ENCODE results near the gene PRKCB.
A peak's percentile ranks its signal among the peaks of the same experiment; 100 is the strongest.

Gene PRKCB

GRCh38 chr16:23837553-23838308, 1.9 kb downstream of the PRKCB start:
- TF ChIP-seq TAF1 (IDR thresholded peaks at IDR 0.05; ENCODE audit: borderline replicate concordance, low read depth, low read length) (no peak), POLR2A (IDR thresholded peaks at IDR 0.05; ENCODE audit: low read depth, low read length) (no peak), POLR2AphosphoS5 (IDR thresholded peaks at IDR 0.05; ENCODE audit: low read depth, low read length) (no peak)
- FAIRE-seq (peak; percentile 82), DNase-seq (ENCODE audit: insufficient read length) (no peak)

DNA sequence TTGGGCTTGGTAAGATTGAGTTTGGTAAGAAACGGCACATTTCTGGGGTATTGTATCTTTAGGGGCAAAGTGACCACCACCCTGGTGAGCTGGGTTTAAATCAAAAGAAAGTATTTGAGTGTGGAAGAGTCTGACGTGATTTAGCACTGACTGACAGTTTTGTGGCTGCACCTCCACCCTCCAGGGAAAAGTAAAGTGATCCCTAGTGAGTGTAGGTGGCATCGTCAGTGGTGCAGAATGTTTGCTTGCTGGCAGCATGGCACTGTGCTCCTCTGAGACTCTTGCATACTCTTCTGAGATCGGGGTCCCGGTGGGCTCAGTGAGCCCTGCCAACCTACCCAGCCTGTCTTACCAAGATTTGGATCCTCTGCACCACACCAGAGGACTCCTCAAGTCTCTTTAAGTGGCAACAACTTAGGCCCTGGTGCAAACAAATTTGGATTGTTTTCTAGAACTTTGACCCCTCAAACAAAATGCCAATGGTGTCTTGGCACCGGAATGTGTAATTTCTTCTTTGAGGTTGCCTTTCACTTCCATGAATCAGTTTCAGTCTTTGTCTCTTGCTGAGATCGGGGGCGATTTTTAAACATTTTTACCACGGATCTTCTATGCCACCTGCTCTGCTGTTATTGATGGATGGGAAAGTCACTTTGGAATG, 2.8 kb downstream of the PRKCB start:
- peak; percentile 57 for FAIRE-seq

DNA sequence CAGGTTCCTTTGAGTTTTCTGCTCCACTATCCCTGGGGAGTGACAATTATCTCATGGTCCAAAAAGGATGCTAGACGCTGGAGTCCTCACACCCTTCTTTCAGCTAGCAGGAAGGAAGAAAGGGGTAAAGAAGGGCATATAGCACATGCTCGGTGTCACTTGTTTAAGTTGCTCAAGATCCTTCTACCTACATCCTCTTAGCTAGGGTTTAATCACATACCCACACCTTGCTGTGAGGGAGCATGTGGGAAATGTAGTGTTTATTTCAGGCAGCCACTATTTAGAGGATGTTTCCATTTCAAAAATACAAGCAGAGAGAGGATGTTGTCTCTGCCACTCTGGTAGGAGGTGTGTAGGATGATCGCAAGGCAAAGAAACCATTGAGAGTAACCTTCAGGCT, 4.5 kb downstream of the PRKCB start:
- FAIRE-seq, result peak; percentile 95
- no peak for DNase-seq (ENCODE audit: insufficient read length)
- TF ChIP-seq POLR2AphosphoS5 (IDR thresholded peaks at IDR 0.05; ENCODE audit: low read depth, low read length) (no peak), POLR2A (IDR thresholded peaks at IDR 0.05; ENCODE audit: low read depth, low read length) (no peak), TAF1 (IDR thresholded peaks at IDR 0.05; ENCODE audit: borderline replicate concordance, low read depth, low read length) (no peak)

More for the DNA sequence above, 2.8 kb downstream of the PRKCB start:
- DNase-seq (ENCODE audit: insufficient read length), result no peak
- no peak for TF ChIP-seq POLR2A (IDR thresholded peaks at IDR 0.05; ENCODE audit: low read depth, low read length)

- peak; percentile 96 for FAIRE-seq
- no peak for DNase-seq (ENCODE audit: insufficient read length)
- TF ChIP-seq POLR2A (IDR thresholded peaks at IDR 0.05; ENCODE audit: low read depth, low read length), result peak; percentile 22; the same call in 1 of the 2 replicates
- TF ChIP-seq POLR2AphosphoS5 (IDR thresholded peaks at IDR 0.05; ENCODE audit: low read depth, low read length), result 0 out of 2 replicates have a peak, but pooled peaks have one; percentile 50
- no peak for TF ChIP-seq TAF1 (IDR thresholded peaks at IDR 0.05; ENCODE audit: borderline replicate concordance, low read depth, low read length)
Observed at GRCh38 chr16:23842137-23842600, 6.4 kb downstream of the PRKCB start.

- DNase-seq (ENCODE audit: insufficient read length) (no peak), FAIRE-seq (peak; percentile 84)
- TF ChIP-seq TAF1 (IDR thresholded peaks at IDR 0.05; ENCODE audit: borderline replicate concordance, low read depth, low read length) (no peak), POLR2A (IDR thresholded peaks at IDR 0.05; ENCODE audit: low read depth, low read length) (no peak), POLR2AphosphoS5 (IDR thresholded peaks at IDR 0.05; ENCODE audit: low read depth, low read length) (no peak)
Observed at GRCh38 chr16:23843143-23843542, 7.4 kb downstream of the PRKCB start.

GRCh38 chr16:23847251-23847650, 11.5 kb downstream of the PRKCB start:
- DNase-seq (ENCODE audit: insufficient read length), result no peak
- no peak for TF ChIP-seq POLR2A (IDR thresholded peaks at IDR 0.05; ENCODE audit: low read depth, low read length)
- TF ChIP-seq POLR2AphosphoS5 (IDR thresholded peaks at IDR 0.05; ENCODE audit: low read depth, low read length), result no peak
- no peak for TF ChIP-seq TAF1 (IDR thresholded peaks at IDR 0.05; ENCODE audit: borderline replicate concordance, low read depth, low read length)
- FAIRE-seq, result no peak

GRCh38 chr16:23847948-23848347, 12.2 kb downstream of the PRKCB start:
- DNase-seq (ENCODE audit: insufficient read length), result no peak
- FAIRE-seq, result peak; percentile 80
- no peak for TF ChIP-seq TAF1 (IDR thresholded peaks at IDR 0.05; ENCODE audit: borderline replicate concordance, low read depth, low read length)
- TF ChIP-seq POLR2A (IDR thresholded peaks at IDR 0.05; ENCODE audit: low read depth, low read length), result no peak; the same call in 1 of the 2 replicates
- no peak for TF ChIP-seq POLR2AphosphoS5 (IDR thresholded peaks at IDR 0.05; ENCODE audit: low read depth, low read length)

GRCh38 chr16:23848958-23849357, 13.2 kb downstream of the PRKCB start:
- FAIRE-seq (peak; percentile 51), DNase-seq (ENCODE audit: insufficient read length) (no peak)
- no peak for TF ChIP-seq POLR2A (IDR thresholded peaks at IDR 0.05; ENCODE audit: low read depth, low read length)
- no peak for TF ChIP-seq TAF1 (IDR thresholded peaks at IDR 0.05; ENCODE audit: borderline replicate concordance, low read depth, low read length)
- no peak for TF ChIP-seq POLR2AphosphoS5 (IDR thresholded peaks at IDR 0.05; ENCODE audit: low read depth, low read length)

DNA sequence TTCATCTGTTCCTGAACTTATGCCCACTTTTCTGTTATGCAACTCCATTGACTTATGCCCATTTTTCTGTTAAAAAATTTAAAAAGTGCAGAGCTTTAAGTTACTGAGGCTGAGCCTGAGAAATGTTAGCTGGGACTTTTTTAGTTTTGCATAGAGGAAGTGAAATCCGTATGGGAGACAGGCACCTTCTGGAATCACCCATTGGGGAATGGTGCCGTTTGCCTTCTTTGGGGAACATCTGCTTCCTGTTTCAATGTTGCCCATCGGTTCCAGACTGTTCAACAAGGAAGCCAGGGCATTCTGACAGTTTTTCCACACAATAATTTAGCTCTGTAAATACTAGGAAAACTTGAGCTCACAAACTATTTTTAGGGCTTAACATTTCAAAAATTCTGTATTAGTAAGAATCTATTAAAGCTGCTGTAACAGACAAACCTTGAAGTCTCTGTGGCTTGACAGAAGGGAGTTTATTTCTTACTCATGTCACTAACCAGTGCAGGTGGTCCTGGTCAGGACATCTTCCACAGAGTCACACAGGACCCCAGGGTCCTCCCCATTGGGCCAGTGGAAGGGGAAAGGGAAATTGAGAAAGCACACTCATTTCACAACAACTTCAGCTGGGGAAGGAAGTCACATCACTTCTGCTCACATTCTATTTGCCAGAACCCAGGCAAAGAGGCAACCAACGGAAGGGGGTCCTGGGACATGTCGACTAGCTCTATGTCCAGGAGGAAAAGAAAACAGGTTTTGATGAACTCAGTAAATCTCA, 17.2 kb downstream of the PRKCB start:
- no peak for TF ChIP-seq POLR2AphosphoS5 (IDR thresholded peaks at IDR 0.05; ENCODE audit: low read depth, low read length)
- no peak for TF ChIP-seq POLR2A (IDR thresholded peaks at IDR 0.05; ENCODE audit: low read depth, low read length)
- TF ChIP-seq TAF1 (IDR thresholded peaks at IDR 0.05; ENCODE audit: borderline replicate concordance, low read depth, low read length), result no peak
- no peak for DNase-seq (ENCODE audit: insufficient read length)
- peak; percentile 95 for FAIRE-seq

DNA sequence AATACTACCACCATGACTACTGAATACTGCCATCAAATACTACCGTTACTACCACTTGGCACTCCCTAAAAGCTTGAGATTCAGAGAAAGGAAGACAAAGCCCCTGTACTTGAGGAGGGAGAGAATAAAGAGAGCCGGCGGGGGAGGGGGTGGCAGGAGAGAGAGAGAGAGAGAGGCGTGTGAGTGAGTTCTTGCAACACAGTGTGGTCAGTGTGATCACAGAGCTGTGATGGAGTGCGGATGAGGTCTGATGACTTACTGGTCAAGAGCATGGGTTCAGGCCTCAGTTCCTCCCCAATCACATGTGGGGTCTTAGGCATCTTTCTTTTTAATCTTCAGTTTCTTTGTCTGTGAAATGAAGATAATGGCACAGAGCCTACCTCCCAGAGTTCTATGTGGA, 19.2 kb downstream of the PRKCB start:
- no peak for DNase-seq (ENCODE audit: insufficient read length)
- TF ChIP-seq TAF1 (IDR thresholded peaks at IDR 0.05; ENCODE audit: borderline replicate concordance, low read depth, low read length), result no peak
- no peak for TF ChIP-seq POLR2AphosphoS5 (IDR thresholded peaks at IDR 0.05; ENCODE audit: low read depth, low read length)
- TF ChIP-seq POLR2A (IDR thresholded peaks at IDR 0.05; ENCODE audit: low read depth, low read length), result no peak
- peak; percentile 77 for FAIRE-seq

DNA sequence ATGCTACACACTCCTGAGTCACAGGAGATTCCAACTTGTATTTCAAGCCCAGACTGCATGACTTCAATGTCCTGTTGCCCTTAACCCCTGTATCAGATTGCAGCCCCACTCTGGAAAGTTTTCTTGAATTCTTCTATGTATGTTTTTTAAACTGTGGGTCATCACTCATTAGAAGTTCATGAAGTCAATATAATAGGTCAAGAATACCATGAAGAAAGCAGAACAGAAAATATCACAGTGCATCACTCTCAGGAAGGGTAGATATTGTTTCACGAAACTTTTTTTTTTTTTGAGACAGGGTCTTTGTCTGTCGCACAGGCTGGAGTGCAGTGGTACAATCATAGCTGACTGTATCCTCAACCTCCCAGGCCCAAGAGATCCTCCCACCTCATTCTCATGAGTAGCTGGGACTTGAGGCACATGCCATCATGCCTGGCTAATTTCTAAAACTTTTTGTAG, 20.5 kb downstream of the PRKCB start:
- TF ChIP-seq POLR2A (IDR thresholded peaks at IDR 0.05; ENCODE audit: low read depth, low read length), result no peak
- no peak for TF ChIP-seq POLR2AphosphoS5 (IDR thresholded peaks at IDR 0.05; ENCODE audit: low read depth, low read length)
- peak; percentile 93 for FAIRE-seq
- DNase-seq (ENCODE audit: insufficient read length), result no peak
